Kidney epithelial cell (primary cell): ENCODE measurements around the gene CDH12. TPM values are rescaled to one million over a fixed set of nuclear protein-coding genes. Genes with fewer than 3 reads are reported as not detected.

Experiments used
- DNase-seq: peaks from one replicate; pipeline ENCODE4 v3.0.0-alpha.2; 2010; ENCODE audit warnings: low read depth
- H3K27me3 ChIP-seq: 2 replicates; pipeline ENCODE4 v1.6.0; 2011; ENCODE audit warnings: low read length; ENCODE audit not compliant: control insufficient read depth, insufficient read depth
- H3K36me3 ChIP-seq: 2 replicates; pipeline ENCODE4 v1.5.1; 2011; ENCODE audit warnings: low read length; ENCODE audit not compliant: control insufficient read depth, insufficient read depth
- H3K4me3 ChIP-seq: 2 replicates; pipeline ENCODE4 v1.5.1; 2011; ENCODE audit warnings: low read depth, mild to moderate bottlenecking, control low read depth, low read length
- total RNA-seq: library from RNA; depleted of rRNA; stranded (reverse); fragments of >200 nt; gene quantifications from 2 replicates; pipeline ENCODE4 v1.2.3, GENCODE V29; 2015
- TF ChIP-seq, protein P1 (sequence below): IDR thresholded peaks from 2 replicates; pipeline ENCODE4 v1.5.1; 2011; ENCODE audit warnings: mild to moderate bottlenecking, moderate library complexity, low read length, control low read depth, inconsistent platforms; ENCODE audit not compliant: insufficient read depth, poor library complexity, severe bottlenecking

Gene CDH12
- total RNA-seq, 1 donor from 2014 or later = not detected

DNA sequence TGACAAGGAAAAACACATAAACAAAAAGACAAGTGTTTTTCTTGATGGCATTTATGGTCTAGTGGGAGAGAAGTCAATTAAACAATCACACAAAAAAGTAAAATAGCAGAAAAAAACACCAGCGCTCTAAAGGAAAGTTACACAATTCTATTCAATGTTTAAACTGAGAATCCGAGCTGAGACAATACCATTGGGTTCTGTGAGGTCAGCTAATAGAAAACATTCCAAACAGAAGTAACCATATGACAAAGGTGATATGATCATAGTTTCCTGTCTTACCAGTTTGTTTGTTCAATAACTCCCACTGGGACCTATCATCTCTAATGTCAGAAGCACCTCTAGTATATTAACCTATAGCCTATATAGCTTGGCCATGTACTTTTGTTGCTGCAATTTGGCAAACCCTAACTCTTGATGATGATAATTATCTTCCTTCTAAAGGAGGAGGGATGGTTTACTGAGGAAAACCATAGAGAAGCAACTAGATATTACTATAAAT, 1030.0 kb downstream of the CDH12 start:
- no peak for DNase-seq
- no peak overlapping the region for H3K4me3 ChIP-seq
- no peaks in the 10 kb centered on the region for H3K36me3 ChIP-seq
- TF ChIP-seq, protein P1, sequence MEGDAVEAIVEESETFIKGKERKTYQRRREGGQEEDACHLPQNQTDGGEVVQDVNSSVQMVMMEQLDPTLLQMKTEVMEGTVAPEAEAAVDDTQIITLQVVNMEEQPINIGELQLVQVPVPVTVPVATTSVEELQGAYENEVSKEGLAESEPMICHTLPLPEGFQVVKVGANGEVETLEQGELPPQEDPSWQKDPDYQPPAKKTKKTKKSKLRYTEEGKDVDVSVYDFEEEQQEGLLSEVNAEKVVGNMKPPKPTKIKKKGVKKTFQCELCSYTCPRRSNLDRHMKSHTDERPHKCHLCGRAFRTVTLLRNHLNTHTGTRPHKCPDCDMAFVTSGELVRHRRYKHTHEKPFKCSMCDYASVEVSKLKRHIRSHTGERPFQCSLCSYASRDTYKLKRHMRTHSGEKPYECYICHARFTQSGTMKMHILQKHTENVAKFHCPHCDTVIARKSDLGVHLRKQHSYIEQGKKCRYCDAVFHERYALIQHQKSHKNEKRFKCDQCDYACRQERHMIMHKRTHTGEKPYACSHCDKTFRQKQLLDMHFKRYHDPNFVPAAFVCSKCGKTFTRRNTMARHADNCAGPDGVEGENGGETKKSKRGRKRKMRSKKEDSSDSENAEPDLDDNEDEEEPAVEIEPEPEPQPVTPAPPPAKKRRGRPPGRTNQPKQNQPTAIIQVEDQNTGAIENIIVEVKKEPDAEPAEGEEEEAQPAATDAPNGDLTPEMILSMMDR = no peak
- H3K27me3 ChIP-seq = no peaks in the 10 kb centered on the region

DNA sequence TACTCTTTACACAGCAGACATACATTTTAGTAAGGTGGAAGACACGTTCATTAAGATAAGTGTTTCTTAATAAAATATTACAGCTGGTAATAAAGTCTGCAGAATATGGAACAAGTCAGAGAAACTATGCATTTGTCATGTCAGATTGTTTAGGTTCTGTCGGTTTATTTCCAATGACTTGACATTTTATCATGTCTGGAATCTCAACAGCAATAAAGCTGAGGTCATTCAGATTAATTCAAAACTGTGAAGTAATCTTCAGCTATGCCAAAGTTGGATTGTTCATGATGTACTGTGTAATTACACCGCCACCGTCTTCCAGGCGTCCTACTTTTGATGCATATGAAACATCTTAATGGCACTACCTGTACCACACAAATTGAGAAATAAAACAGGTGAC, 1032.6 kb downstream of the CDH12 start:
- TF ChIP-seq, protein P1 = no peak
- H3K27me3 ChIP-seq = no peaks in the 10 kb centered on the region
- H3K4me3 ChIP-seq = no peak overlapping the region
- no peak for DNase-seq
- H3K36me3 ChIP-seq = no peaks in the 10 kb centered on the region

DNA sequence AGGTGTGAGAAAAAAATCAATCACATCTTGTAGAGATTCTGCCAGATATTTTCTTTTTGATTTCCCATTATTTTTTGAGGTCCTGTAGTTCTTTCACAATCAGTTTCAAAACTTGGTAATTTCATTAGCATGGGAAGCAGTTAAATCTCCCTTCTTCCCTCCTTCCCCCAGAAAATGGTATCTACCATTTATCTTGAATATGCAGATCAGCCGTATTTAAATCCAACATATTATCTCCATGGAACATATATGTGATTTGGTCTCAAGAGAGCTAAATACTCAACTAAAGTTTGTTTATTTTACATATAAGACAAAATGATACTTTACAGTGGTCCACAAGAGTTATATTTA, 1034.8 kb downstream of the CDH12 start:
- no peaks in the 10 kb centered on the region for H3K36me3 ChIP-seq
- TF ChIP-seq, protein P1 = no peak
- H3K4me3 ChIP-seq = no peak overlapping the region
- DNase-seq = no peak
- H3K27me3 ChIP-seq = no peaks in the 10 kb centered on the region

DNA sequence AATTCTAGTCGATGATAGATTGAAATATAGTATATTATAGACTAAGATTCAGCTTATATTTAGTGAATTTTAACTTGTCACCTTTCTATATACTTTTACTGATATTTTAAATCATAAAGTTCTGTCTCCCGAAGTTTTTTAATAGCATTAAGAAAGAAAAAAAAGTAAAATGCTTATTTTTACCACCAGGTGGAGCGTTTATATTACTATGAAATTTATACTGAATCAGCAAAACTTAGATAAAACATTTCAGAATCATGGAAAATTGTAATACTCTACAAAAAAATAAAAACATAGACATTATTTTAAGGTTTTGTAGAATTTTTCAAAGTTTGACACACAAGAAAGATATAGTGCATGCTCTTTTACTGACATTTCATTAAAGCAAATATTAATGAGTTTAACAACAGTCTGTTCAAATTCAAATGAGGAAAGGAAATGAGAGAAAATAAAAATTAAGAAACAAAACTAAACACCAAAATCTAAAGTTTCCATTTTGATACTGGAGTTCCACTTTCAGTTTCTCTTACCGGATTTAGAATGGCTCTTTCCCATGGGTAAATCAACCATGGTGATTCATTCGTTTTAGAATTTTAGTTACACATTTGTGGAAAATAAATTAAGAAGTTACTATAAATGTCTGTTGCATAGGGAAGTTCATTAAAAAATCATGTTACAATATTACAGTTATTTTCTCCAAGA, 1035.3 kb downstream of the CDH12 start:
- no peaks in the 10 kb centered on the region for H3K36me3 ChIP-seq
- TF ChIP-seq, protein P1 = peak; percentile 19
- H3K27me3 ChIP-seq = no peaks in the 10 kb centered on the region
- H3K4me3 ChIP-seq = no peak overlapping the region
- DNase-seq = no peak

DNA sequence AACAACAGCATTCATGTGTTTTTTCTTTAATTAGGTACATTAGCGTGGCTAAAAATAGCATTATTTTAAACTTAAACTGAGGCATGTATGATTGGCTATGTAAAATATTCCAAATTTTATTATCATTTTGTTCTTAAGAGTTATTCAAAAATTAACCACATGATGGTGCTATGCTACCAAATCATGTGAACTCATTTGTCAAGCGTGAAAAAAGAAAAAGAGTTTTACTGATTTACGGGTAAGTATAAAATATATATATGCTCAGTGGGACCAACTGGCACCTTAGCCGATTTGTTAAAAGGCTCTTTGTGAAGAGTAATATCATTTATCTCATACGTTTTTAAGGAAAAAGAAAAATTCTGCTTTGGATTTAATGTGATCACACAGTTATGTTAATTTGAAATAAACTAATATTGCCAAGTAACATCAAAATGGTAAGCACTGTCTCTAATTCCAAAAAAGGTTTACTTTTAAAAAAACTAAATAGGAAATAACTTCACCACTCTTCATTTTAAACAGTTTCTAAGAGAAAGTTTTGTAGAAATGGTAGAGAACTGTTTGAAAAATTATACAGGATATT, 1042.3 kb downstream of the CDH12 start:
- no peak overlapping the region for H3K4me3 ChIP-seq
- no peaks in the 10 kb centered on the region for H3K36me3 ChIP-seq
- no peaks in the 10 kb centered on the region for H3K27me3 ChIP-seq
- no peak for DNase-seq
- TF ChIP-seq, protein P1 = peak; percentile 21
